ENCODE data around the gene SMIM43. TPM values are rescaled to one million over a fixed set of nuclear protein-coding genes. Genes with fewer than 3 reads are reported as not detected.
"Not testable (repeated sequence)": the region's sequence is repeated elsewhere in the genome, so short reads cannot be mapped to it uniquely, and the experiment has no call there.

SMIM43 gene
- polyA plus RNA-seq, 6 donors from 2014 or later = not detected

DNA sequence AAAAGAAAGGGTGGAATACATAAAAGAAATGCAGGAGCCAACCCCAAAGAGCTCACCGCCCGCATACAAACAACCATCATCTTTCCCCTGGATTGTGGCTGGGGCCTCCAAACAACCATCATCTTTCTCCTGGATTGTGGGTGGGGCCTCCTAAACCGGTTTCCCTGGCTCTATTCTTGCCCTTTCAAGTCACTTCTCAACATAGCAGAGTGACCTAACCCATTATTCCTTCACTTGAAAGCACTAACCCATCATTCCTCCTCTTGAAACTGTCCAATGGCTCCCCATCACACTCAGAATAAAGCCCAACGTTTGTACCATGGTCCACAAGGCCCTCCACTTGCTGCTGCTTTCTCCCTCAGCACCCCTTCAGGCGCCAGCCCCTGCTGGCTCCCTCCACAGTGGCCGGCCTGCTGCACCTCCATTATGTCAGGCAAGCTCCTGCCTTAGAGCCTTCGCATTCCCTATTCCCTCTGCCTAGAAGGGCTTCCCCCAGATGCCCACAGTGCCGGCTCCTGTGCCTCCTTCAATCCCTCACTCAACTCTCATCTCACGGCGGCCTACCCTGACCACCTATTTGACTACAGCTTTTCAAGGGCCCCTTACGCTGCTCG is 24.1 kb downstream of the SMIM43 start:
- H3K9me3 Mint-ChIP-seq = peaks cover 0 to 5% (median 0%) of the 10 kb centered on the region in 7 donors

DNA sequence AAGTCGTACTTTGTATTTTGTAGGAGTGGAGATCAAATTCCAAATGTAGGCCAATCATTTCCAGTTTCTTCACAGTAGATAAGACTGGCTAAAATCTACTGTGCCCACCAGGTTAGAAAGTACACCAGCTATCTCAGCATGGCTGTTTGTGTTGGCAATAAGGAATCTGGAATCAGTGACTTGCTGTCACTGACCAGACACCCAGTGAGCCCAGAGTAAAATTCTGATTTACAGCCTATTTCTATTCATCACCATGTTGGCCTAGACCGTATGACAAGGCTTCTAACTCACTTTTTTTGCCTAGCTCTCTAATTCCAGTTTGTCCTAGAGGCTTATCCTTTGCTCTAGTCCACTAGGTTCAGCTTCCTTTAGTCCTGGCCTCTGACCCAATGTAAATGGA is 25.4 kb downstream of the SMIM43 start:
- H3K9me3 Mint-ChIP-seq = no peaks in the 10 kb centered on the region
- ATAC-seq (ENCODE audit: low read depth in 2 of 2) (no peak), DNase-seq (no peak)
- no peak overlapping the region for H3K27ac Mint-ChIP-seq
- no peaks in the 10 kb centered on the region for H3K36me3 Mint-ChIP-seq
- no peak overlapping the region for H3K4me3 Mint-ChIP-seq
- H3K27me3 Mint-ChIP-seq = peaks cover 23 to 54% (median 39%) of the 10 kb centered on the region in 3 donors
- H3K4me1 Mint-ChIP-seq = no peaks in the 10 kb centered on the region

More for the DNA sequence above, 24.1 kb downstream of the SMIM43 start:
- Mint-ChIP-seq H3K4me3 (no peak overlapping the region), H3K27ac (no peak overlapping the region), H3K36me3 (no peaks in the 10 kb centered on the region), H3K27me3 (peaks cover 18 to 42% (median 36%) of the 10 kb centered on the region in 3 donors), H3K4me1 (no peaks in the 10 kb centered on the region)
- no peak for DNase-seq
- no peak for ATAC-seq (ENCODE audit: low read depth in 2 of 2)

DNA sequence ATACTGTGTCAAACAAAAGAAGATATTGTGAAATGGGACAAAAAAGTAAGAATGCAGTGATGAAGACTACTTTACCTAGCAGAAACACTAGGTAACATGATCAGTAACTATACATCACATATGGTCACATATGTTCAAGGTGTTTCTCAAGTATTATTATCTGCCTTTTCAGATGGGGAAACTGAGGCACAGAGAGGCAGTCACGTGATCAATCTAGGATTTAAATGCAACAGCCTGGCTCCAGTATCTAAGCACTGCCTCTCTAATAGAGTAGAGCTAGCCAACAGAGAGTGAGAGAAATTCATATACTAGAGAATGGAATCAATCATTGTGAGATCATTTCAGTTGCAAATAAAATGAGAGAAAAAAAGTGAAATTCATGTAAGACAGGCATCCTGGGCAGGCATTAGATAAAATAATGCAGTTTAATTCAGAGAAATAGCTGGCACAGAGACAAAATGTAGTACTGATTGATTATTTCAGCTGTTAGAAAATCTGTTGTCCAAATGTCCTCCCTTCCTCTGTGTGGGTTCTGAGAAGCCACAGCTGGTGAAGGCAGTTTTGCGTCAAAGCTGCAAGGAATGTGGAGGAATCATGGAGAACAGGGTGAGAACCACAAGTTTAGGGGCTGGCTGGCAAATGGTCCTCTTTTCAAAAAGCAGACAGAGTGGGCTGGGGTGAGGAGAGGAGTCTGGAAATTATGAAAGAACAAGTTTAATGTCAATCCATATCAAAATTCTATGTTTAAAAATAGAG is 26.0 kb downstream of the SMIM43 start:
- Mint-ChIP-seq H3K9me3 (no peaks in the 10 kb centered on the region), H3K36me3 (no peaks in the 10 kb centered on the region), H3K27me3 (peaks cover 23 to 54% (median 39%) of the 10 kb centered on the region in 3 donors), H3K4me3 (no peak overlapping the region), H3K4me1 (no peaks in the 10 kb centered on the region), H3K27ac (no peak overlapping the region)
- ATAC-seq (ENCODE audit: low read depth in 2 of 2) (no peak), DNase-seq (no peak)

DNA sequence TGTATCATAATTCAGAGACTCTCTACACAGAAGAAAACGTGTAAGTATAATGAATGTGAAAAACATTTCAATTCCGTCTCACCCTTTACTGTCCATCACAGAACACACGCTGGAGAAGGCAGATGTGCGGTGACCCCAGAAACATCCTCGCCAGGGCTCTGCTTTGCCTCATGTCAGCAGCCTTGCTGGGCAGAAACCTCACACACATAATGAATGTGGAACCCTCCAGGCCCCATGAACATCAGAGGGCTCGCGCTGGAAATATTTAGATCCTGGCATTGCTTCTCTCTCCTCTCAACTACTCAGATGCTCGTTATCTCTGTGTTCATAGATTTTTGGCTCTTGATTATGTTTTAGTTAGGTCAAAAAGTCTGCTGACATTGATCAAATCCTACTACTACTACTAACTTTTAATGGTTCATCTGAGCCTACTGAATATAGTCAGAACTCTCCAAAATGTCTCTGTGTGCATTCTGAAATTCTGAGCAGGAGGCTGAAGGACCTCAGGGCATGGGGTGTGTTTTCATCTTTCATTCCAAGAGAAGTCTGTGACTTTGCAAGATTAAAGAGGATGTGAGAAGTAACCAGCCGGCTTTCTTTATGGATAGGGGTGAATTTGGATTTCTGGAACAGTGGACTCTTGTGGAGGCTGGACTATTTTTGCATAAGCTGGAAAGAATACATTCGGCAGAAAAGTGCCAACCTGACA is 27.0 kb downstream of the SMIM43 start:
- ATAC-seq (ENCODE audit: low read depth in 2 of 2) = no peak
- H3K27ac Mint-ChIP-seq = no peak overlapping the region
- H3K9me3 Mint-ChIP-seq = no peaks in the 10 kb centered on the region
- peaks cover 23 to 54% (median 39%) of the 10 kb centered on the region in 3 donors for H3K27me3 Mint-ChIP-seq
- no peak overlapping the region for H3K4me3 Mint-ChIP-seq
- H3K36me3 Mint-ChIP-seq = no peaks in the 10 kb centered on the region
- no peaks in the 10 kb centered on the region for H3K4me1 Mint-ChIP-seq
- DNase-seq = no peak

DNA sequence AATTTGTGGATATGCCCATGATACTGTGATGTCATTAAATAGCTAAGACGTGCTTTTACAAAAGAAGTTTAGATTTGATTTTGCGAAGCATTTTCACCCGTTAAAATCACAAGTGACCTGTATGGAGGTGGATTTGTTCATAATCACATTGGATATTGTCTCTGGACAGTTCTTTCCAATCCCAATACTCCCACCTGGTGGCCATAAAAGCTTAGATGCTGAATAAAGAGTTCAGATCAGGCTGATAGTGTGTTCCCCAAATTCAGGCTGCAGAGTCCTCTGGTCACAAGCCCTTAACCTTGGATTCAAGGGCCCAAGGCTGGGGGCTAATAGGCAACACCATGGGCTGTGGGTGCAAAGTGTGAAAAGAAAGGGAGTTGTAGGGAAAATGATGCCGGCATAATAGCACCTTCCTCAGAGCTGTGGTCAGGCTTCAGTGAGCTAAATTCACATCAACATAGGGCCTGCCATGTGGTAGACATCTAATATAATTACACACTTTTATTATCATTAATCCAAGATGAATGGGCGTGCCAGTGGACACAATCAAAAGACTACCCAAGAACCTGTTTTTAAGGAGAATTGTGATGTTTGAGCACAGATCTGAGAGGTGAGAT is 28.1 kb downstream of the SMIM43 start:
- ATAC-seq (ENCODE audit: low read depth in 2 of 2) (no peak), DNase-seq (no peak)
- Mint-ChIP-seq H3K4me3 (no peak overlapping the region), H3K27me3 (peaks cover 30 to 61% (median 35%) of the 10 kb centered on the region in 3 donors), H3K9me3 (no peaks in the 10 kb centered on the region), H3K36me3 (no peaks in the 10 kb centered on the region), H3K4me1 (no peaks in the 10 kb centered on the region), H3K27ac (no peak overlapping the region)

DNA sequence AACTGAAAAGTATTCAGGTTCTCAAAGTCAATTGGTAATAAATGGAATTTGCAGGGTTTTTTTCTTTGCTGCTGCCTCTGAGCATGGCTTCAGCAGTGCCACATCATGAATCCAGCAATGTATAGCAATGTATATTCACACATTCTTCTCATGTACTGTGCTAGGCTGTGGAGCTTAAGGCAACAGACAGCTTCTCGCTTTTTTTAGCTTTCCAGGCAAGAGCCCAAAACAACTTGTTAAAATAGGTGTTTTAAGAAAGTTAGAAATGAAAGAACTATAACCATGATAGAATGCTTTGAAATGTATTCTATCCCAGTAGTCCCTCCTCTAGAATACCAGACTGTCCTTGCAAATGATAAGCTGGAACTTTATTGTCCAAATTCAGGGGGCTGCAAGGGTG is 30.4 kb downstream of the SMIM43 start:
- Mint-ChIP-seq H3K27me3 (peaks cover 22 to 47% (median 27%) of the 10 kb centered on the region in 3 donors), H3K4me1 (no peaks in the 10 kb centered on the region), H3K9me3 (peaks cover 0 to 5% (median 0%) of the 10 kb centered on the region in 7 donors), H3K4me3 (no peak overlapping the region), H3K36me3 (no peaks in the 10 kb centered on the region), H3K27ac (no peak overlapping the region)
- DNase-seq (no peak), ATAC-seq (ENCODE audit: low read depth in 2 of 2) (no peak)

DNA sequence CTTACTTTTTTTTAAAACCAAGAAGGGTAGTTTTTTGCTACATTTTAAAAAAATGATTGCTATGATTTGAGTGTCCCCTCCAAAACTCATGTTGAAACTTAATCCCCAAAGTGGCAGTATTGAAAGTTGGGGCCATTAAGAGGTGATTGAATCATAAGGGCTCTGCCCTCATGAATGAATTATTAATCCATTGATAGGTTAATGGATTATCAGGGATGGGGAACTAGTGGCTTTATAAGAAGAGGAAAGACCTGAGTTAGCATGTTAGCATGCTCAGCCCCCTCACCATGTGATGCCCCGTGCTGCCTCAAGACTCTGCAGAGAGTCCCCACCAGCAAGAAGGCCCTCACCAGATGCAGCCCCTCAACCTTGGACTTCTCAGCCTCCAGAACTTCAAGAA is 31.0 kb downstream of the SMIM43 start:
- Mint-ChIP-seq H3K4me1 (no peaks in the 10 kb centered on the region), H3K27me3 (peaks cover 22 to 44% (median 27%) of the 10 kb centered on the region in 3 donors), H3K4me3 (no peak overlapping the region), H3K36me3 (no peaks in the 10 kb centered on the region), H3K27ac (no peak overlapping the region), H3K9me3 (peaks cover 0 to 5% (median 0%) of the 10 kb centered on the region in 7 donors)
- DNase-seq = no peak
- ATAC-seq (ENCODE audit: low read depth in 2 of 2) = no peak

DNA sequence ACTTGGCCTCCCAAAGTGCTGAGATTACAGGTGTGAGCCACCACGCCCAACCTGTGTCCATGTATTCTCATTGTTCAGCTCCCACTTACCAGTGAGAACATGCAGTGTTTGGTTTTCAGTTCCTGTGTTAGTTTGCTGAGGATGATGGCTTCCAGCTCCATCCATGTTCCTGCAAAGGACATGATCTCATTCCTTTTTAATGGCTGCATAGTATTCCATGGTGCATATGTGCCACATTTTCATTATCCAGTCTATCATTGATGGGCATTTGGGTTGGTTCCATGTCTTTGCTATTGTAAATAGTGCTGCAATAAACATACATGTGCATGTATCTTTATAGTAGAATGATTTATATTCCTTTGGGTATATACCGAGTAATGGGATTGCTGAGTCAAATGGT is 35.2 kb downstream of the SMIM43 start:
- DNase-seq; ATAC-seq (ENCODE audit: low read depth in 2 of 2); H3K36me3 Mint-ChIP-seq; H3K4me3 Mint-ChIP-seq; H3K4me1 Mint-ChIP-seq; H3K9me3 Mint-ChIP-seq: not testable (repeated sequence)
- Mint-ChIP-seq H3K27ac (peak overlapping the region in 1 of 6 donors; percentile 58), H3K27me3 (peaks cover 10 to 12% (median 12%) of the 10 kb centered on the region in 3 donors)

DNA sequence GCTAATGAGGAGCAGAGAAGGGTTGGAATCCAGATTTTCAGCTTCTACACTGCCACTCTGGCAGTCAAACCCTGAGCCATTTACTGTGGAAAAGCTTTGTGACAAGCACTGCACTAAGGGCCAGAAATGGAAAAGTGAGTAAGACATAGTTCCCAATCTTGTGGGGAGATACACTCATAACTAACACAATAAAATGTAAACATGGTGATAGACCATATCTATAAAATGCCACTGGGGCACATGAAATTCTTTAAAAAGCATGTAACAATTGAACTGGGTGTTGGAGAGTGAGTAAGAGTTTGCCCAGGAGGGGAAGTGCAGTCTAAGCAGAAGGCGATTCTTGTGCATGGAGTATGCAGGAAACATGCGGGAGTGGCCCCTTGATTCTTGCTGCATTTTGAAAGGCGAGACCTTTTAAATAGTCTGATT is 36.2 kb downstream of the SMIM43 start:
- DNase-seq (no peak), ATAC-seq (ENCODE audit: low read depth in 2 of 2) (no peak)
- peaks cover 0 to 5% (median 0%) of the 10 kb centered on the region in 7 donors for H3K9me3 Mint-ChIP-seq
- H3K27me3 Mint-ChIP-seq = peaks cover 9 to 17% (median 12%) of the 10 kb centered on the region in 3 donors
- H3K36me3 Mint-ChIP-seq = no peaks in the 10 kb centered on the region
- H3K4me1 Mint-ChIP-seq = no peaks in the 10 kb centered on the region
- no peak overlapping the region for H3K4me3 Mint-ChIP-seq
- H3K27ac Mint-ChIP-seq = no peak overlapping the region

DNA sequence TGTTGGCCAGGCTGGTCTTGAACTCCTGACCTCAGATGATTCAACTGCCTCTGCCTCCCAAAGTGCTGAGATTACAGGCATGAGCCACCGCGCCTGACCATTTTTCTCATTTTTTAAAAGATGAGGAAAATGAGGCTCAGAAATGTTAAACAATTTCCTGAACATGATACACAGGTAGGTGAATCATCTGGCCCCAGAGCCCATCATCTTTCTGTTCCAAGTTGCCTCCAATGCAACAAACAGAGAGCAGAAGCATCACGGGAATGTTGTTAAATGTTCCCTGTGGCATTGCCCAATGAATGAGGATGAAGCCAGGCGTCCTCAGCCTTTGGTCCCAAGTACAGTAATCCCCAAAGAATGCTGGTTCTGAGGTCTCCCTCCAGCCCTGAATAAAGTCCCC is 36.9 kb downstream of the SMIM43 start:
- Mint-ChIP-seq H3K27ac (no peak overlapping the region), H3K9me3 (peaks cover 0 to 5% (median 0%) of the 10 kb centered on the region in 7 donors), H3K27me3 (peaks cover 9 to 17% (median 12%) of the 10 kb centered on the region in 3 donors), H3K4me1 (no peaks in the 10 kb centered on the region), H3K36me3 (no peaks in the 10 kb centered on the region), H3K4me3 (no peak overlapping the region)
- no peak for ATAC-seq (ENCODE audit: low read depth in 2 of 2)
- DNase-seq = no peak

DNA sequence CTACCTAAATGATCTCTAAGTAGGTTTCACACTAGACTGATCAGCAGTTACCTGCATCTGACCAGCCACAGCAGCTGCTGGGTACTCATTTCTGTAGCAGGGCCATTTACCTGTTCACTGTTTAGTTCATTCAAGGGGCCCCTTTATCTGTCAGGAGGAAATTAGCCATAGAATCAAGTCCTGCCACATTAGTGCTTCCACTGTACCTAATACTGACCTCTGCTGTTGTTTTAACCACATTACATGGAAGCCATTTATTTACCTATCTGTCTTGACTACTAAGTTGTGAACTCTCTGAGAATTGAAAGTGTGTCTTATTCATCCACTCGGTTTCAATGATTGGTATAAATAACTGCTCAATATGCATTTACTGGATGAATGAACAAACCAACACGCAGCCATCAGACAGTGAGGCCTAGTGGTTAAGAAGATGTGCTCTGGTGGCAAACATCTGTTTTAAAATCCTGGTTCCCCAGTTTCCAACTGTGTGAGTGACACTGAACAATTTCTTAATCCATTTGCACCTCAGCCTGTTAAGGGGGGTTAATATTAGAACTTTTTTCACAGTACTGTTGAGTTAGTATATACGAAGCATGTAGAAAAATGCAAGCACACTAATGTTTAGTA is 38.2 kb downstream of the SMIM43 start:
- Mint-ChIP-seq H3K9me3 (peaks cover 0 to 5% (median 0%) of the 10 kb centered on the region in 7 donors), H3K4me1 (no peaks in the 10 kb centered on the region), H3K27ac (peak overlapping the region in 1 of 6 donors; percentile 12), H3K36me3 (no peaks in the 10 kb centered on the region), H3K27me3 (peaks cover 0 to 17% (median 5%) of the 10 kb centered on the region in 3 donors), H3K4me3 (no peak overlapping the region)
- peak; percentile 61 to 63 for ATAC-seq (ENCODE audit: low read depth in 2 of 2)
- peak; percentile 31 for DNase-seq

DNA sequence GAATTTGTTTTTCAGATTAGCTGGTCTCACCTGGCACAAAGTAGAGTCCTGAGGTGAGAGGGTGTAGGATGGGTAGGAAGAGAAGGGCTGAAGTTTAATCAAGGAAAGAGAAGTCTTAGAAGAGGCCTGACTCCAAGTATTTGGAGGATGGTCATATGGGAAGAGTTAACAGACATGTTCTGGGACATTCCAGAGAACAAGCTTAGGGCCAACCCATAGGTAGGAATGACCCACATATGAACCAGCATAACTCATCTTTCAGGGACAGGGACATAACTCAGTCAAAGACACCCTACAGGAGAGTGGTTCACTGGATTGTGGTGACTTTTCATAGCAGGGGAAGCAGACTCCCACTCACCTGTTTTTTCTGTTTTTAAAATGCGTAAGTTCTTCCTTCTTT is 40.3 kb downstream of the SMIM43 start:
- DNase-seq (no peak), ATAC-seq (ENCODE audit: low read depth in 2 of 2) (no peak)
- peaks cover 0 to 18% (median 5%) of the 10 kb centered on the region in 3 donors for H3K27me3 Mint-ChIP-seq
- H3K9me3 Mint-ChIP-seq = peaks cover 0 to 1% (median 0%) of the 10 kb centered on the region in 7 donors
- no peak overlapping the region for H3K27ac Mint-ChIP-seq
- H3K4me1 Mint-ChIP-seq = no peaks in the 10 kb centered on the region
- no peaks in the 10 kb centered on the region for H3K36me3 Mint-ChIP-seq
- H3K4me3 Mint-ChIP-seq = no peak overlapping the region

DNA sequence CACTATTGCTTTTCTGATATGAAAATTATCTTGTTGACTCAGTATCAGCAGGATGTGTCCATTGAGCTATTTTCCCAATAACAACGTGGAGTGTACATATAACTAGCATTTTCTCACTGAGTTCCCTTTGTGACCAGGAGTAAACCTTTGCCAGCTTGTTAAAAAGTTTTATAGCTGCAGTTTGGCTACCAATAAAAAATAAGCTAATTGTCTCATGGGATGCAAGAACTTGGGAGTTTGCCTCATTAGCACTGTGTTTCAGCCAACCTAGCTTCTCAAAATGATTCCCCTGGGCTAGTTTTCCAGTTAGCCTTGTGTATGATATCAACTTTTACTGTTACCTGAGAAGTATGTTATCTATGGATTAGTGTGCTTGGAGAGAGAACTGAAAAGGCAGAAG is 43.3 kb downstream of the SMIM43 start:
- H3K27me3 Mint-ChIP-seq = peaks cover 13 to 34% (median 13%) of the 10 kb centered on the region in 3 donors

More for the DNA sequence above, 43.3 kb downstream of the SMIM43 start:
- Mint-ChIP-seq H3K36me3 (no peaks in the 10 kb centered on the region), H3K4me3 (peak overlapping the region in 1 of 8 donors; percentile 25), H3K4me1 (no peaks in the 10 kb centered on the region), H3K9me3 (no peaks in the 10 kb centered on the region), H3K27ac (no peak overlapping the region)
- ATAC-seq (ENCODE audit: low read depth in 2 of 2) (no peak), DNase-seq (no peak)
